ENCODE measurements around the gene ADTRP.

ADTRP gene

DNA sequence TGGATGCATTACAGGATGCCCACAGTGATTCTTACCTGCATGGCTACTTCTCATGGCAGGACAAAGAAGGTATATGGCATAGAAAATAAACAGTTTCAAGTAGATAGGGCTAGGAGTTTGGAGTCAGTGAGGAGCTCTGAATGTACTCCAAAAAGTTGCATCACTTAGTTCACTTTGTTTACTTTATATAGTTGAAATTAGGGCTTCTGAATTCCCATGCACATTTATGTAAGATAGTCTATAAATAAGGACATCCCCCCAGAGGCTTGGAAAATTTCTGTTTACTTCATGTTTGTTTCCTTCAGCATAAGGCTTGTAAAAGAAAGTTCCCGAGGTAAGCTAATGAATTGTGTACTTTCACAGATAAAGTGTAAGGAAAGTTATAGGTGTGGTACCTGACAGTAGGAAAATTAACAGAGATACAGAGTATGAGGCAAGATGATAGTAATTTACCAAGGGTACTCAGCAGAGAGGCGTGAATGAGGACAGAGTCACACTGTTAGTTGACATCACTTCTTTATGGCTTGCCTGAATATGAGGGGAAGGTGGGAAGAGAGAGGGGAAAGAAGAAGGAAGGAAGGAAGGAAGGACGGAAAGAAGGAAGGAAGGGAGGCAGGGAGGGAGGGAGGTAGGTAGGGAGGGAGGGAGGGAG, 51.1 kb downstream of the ADTRP start:
- no peak for DNase-seq (ENCODE audit: low read depth, low spot score)

DNA sequence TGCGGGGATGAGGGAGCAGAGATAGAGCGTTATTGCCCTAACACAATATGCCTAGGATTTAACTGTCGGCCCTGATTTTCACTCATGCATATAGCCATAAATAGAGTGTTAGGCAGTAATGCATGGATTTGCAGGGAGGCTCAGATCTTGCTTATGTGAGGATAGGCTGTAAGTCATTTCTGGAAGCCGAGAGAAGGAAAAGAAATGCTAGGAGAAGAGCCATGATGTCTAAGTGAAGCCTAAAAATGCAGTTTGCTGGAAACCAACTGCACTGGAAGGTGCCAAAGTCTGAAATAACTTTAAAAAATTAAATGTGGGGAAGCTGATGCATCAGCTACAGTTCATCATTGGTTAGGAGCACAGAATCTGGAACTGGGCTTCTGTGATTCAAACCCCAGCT, 54.3 kb downstream of the ADTRP start:
- no peak for DNase-seq (ENCODE audit: low read depth, low spot score)

DNA sequence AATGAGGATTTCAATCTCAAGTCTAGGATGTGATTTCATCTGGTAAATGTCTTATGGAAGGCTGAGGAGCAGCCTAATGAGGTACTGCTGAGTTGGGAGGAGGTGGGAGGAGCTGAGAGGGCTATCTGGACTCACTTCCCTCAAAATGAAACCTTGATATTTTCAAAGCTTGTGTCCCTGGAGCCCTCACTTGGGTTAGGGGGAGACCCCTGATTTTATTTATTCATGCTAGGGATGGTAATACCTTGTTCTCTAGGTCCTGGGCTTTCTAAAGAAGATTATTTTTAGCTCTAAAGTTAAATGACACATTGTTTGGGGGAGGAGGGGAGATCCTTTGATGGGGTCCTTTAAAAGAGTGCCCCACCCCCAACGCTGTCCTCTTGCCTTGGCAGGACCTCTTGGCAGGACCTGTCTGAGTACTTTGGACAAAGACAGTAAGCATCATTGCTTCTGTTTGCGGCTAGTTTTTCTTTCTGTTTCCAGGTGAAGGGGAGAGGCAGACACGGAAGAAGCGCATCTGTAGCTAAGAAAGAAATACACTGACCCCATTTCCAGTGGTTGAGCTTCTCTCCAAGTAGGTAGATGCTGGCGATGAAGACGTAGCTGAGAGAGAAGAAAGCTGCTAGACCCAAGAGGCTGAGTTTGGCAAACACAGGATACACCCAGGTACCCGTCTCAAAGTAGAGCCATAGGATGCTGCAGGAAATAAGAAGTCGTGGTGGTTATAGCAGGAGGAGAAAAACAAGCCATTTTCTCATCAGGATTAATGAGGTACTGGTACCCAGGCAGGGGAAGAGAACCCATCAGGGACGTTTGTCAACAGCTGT, 55.6 kb downstream of the ADTRP start:
- DNase-seq (ENCODE audit: low read depth, low spot score): no peak

DNA sequence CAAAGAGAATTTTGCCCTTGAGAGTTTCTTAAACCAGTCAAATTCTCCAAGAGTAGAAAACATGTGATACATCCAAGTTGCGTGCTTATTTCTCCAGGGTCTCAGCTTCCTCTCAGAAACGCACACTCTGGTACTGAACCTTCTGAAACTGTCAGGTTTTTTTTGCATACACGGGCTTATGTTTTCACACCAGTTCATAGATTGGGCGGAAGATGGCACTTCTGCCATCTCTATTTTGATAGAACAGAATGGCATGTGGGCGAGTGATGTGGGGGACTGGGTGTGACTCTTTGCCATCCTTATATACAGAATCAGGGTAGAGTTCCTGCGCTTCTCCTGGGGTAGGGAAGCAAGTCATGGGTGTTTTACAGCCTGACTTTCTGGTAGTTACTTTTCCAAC, 56.4 kb downstream of the ADTRP start:
- DNase-seq (ENCODE audit: low read depth, low spot score): no peak

DNA sequence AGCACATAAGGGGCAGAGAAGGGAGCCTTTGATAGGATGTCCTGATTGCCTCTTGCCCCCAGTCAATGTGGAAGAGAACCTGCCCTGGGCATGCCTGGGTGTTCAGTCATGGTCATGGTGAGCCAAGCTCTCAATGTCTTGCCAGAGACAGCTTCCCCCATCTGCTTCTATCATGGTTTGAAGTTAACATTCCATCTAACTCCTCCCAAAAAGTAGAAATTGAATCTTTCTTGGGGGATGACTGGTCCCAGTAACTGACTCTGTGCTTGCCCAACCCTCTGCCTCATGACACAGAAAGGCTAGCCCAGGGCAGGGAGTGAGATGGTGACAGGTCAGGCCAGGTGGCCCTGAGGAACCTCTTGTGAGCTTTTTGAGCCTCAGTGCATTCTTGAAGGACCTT, 60.1 kb downstream of the ADTRP start:
- DNase-seq (ENCODE audit: low read depth, low spot score): no peak

DNA sequence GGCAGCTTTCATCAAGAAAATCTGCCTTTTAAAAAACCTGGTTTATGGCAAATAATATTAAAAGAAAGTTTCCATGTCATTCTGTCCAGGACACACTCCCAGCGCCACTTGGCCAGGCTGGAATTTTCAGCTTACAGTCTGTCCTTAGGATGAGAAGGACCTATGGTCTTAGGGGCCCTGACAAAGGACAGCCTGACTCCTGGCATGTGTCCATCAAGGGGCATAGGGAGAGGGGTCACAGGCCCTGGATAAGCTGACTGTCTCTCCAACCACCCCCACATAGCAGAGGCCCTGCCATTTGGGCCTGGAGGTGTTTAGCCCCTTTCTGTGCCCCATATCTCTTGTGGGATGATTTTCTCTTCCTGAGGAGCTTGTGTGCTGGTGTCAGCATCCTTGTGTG, 60.6 kb downstream of the ADTRP start:
- DNase-seq (ENCODE audit: low read depth, low spot score): no peak

DNA sequence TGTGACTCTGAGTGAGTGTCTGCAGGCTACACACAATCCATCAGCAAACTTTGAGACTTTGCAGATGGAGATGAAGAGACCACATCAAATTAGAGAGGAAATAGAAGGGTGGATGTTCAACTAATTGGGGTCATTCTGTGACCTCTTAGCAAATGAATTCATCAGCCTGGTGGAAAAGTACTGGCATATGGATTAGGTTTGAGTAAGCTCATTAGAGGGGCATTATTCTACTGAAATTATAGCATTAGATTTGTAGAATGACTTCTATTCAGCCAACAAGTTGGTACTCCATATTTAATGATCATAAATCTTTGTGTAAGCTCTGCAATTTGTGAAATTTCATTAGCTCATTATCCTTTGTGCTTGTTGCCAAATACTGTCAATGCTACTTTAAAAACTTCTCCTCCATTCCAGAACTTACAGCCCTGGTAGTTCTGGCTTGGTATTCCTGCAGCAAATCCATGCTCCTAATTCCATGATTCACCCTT, 63.8 kb downstream of the ADTRP start:
- DNase-seq (ENCODE audit: low read depth, low spot score): no peak

DNA sequence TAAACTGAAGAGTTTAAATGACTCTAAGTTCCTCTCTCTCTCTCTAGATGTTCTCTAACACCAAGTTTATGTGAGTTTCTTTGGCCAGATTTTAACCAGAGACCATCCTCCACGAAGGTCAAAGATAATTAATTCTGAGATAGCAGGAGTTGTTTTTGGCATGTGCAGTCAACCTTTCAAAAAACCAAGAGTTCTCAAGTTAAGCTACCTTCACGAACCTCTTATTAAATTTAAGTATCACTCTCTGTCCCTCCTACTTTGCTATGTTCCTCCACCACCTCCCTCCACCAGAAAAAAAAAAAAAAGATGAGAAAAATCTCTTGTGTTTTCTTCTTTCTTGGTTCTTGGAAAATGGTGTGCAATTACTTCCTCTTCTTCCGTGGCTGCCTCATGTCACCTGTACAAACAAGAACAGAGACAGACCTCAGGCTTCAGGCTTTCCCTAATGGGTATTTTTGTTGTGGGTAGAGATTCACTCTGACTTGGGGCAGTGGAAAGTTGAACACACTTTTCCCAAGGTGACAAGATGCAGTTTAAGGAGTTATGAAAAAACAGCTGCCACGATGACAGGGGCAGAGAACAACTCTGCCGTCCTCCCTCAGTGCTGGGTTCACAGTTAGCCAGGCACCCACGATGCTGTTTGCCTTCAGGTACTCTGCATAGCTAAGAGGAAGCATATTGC, 64.3 kb downstream of the ADTRP start:
- no peak for DNase-seq (ENCODE audit: low read depth, low spot score)

DNA sequence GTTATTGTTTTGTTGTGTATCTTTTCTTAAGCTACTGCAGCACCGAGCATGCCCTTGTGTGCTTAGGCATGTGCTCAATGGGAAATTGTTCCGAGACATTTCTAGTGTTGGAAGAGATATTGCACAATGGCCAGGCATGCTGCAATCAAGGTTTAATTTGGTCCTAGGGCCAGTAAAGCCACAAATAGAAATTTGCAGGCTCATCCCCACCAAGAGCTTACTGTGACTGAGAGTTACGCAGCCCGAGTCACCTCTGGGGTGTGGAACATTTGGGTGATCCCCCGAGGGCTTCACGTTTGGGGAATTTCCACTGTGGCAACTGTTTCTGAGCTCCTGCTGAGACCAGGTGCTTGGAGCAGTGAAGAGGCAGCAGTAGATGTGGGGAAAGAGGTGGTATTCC, 65.8 kb downstream of the ADTRP start:
- no peak for DNase-seq (ENCODE audit: low read depth, low spot score)

DNA sequence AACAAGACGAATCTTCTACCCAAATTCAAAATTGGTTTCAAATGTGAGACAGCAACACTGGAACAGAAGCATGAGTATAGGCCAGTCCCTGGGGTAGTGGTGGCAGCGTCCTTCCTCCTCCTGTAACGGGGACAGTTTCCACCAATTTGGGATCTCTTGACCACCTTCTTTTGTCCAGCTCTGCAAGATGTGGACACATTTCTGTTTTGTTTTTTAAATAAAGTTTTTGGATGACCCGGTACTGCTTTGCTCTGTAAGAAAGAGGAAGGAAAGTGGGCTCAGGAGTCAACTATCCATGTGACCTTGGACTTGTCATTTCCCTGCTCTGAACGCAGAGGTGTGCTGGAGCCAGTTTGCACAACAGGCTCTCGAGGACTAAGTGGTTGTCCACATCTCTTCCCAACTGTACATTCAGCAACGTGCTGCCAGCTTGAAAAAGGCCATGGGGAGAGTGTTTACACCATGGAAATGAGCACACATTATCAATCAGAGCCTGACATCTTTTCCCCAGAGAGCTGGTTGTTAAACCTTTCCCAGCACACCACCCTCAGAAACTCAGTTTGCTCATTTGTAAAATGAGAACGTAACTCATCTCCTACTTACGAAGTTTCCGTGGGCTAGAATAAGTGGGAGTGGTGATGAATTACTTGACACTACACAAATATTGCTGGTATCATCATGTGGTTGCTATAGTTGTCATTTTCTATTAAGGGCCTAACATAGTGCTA, 66.5 kb downstream of the ADTRP start:
- no peak for DNase-seq (ENCODE audit: low read depth, low spot score)

DNA sequence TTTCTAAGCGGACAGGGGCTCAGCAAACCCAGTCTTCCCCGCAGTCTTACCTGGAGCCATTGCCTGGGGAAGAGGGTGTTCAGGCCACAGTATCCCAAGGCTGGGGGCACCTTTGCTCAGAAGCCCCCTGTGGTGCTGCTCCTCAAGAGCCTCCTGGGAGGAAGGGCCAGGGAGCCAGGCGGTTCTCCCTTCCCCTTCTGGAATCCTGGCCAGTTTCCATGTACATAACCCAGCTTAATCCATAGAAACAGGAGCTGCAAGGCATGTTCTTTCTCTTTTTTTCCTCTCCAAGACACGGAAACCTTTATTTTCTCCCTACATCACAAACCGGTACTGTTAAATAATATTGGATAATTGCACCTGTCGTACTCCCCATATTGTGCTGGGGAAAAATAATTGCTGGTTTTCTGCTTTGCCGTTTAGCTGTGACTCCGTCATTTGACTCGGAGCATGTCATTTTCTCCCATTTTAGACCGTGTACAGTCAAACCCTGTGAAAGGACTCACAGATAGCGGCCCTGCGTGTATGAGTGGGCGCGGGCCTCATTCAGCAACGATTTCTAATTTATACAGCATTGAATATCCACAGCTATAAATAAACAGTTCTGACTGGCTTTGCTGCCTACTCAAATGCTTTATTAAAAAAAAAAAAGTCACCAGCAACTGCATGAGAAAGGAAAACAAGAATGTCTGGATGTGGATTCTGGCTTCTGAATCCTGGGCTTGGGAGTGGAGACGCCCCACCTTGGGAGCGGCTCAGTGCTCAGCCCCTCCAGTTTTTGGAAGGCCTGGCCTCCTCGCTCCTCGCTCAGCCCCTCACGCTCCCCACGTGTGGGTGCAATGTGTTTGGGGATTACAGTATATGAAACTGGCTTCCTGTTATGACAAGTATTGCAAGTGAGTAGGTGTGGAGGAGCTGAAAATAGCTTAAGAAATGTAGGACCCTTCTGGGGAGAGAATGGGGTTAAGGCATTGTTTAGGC, 67.3 kb downstream of the ADTRP start:
- DNase-seq (ENCODE audit: low read depth, low spot score): no peak

DNA sequence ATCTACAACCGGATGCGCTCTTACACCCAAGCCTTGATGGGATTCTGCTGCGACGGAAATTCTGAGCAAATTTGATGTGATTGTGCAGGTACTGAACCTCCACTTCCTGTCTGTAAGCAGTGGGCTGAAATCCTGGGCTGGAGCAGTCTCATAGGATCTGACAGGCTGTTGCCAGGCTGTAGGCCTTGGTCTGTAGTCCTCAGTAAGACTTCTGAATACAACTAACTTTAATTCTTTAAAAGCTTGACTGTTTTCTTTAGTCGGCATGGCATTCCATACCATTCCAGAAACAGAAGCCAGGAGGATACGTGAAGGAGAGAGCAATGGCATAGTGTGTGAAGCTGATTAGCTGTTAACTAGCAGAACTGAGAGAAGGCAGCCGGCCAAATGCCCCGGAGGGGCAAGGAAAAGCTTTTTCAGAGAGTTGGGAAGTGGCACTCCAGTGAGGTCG, 68.3 kb downstream of the ADTRP start:
- DNase-seq (ENCODE audit: low read depth, low spot score): no peak

DNA sequence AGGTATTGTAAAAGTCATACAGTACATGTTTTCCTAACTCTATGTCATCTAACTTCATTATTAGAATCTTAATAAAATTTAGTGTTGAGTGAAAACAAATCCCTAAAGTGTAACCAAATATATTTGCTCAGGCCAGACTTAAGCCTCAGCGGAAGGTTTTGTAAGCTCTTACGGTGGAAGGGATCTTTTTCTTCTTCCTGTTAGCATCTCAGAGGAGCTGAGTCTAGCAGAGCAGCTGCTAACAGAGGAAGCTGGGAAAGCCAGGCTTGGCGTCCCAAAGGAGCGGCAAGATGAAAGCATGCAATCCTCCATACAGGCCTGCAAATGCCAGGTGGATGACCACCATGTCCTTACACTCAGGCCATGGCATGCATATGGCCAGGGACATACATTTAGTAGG, 72.4 kb downstream of the ADTRP start:
- DNase-seq (ENCODE audit: low read depth, low spot score): no peak

DNA sequence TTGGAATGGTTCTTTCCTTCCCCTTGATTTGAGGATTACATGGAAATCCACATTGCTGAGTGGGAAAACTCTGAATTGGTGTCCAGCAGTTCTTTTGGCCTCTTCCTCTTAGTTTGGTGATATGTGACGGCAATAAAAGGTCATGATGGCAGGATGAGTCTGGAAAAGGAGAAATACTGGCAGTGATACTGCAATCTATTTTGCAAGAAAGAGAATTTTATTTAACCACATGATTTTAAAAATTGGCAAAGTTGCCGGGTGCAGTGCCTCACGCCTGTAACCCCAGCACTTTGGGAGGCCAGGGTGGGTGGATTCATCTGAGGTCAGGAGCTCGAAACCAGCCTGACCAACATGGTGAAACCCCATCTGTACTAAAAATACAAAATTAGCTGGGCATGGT, 73.1 kb downstream of the ADTRP start:
- no peak for DNase-seq (ENCODE audit: low read depth, low spot score)

DNA sequence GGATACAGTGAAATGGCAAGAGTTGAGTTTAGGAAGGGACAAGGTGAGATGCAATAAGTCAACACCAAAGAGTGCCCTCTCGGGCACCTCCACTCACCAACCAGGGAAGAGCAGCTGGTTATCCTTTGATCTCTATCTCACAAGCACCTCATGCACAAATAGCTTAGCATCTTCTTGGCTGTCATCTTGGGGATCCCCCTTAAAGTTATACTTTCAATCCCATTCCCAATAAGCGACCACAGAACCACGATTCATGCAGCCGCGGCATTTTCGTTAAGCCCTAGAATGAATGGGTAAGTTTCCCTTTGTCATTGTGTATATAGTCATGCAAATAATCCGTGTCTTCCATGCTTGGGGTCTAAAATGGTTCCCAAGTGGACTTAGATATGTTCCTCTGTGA, 73.5 kb downstream of the ADTRP start:
- DNase-seq (ENCODE audit: low read depth, low spot score): no peak

DNA sequence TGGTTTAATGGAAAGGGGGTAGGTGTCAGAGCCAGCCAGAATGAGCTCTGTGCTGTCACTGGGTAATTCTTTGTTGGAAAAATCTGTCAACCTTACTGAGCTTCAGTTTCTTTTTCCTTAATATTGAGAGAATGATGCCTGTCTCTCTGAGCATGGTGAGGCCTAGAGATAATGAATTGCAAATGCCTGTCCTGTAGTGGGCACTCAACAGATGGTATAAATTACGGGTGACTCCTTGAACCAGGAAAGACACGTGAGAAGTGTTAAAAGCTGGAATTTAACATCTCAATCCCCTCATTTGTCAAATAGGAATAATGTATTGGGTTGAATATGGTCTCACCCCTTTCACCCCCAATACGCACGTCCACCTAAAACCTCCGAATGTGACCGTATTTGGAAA, 74.9 kb downstream of the ADTRP start:
- DNase-seq (ENCODE audit: low read depth, low spot score): no peak

DNA sequence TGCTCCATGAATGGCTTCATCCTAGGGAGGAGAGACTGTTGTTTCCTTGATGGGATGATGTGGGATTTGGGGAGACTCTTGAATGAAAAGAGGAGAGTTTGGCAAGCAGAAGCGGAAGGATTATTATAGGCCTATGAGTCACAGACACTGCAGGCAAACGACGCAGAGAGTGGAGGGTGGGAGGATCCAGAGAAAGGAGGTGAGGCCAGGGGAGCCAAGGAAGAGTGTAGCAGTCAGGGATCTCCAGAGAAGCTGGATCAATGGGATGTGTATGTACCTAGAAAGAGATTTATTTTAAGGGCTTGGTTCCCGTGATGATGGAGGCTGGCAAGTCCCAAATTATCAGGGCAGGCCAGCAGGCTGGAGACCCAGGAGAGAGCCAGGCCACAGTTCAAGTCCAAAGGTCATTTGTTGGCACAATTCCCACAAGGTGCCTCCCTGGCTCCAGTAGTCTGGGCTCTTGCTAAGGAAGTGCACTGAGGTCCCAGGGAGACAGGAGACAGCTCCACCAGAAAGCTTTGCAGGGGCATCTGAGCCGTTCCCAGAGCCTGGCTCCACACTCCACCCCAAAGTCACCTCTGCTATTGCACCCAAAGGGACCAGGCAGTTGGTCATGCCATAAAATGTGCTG, 76.0 kb downstream of the ADTRP start:
- DNase-seq (ENCODE audit: low read depth, low spot score): no peak

DNA sequence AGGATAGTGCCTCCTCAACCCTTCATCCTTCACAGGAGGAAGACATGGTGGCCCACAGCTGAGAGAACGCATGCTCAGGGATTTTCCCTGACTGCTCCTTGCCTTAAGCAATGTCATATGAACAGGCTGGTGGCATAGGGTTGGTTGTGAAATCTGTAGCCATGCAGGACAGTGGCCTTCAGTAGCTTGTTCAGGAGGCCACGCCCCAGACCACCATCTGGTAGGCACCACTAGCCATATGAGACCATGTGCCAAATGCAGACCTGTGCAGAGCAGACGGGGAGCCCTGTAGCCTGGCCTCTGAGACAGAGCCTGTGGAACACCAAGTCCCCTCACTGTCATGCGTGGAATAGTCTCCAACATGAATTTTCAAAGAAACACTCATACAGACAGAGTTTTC, 76.5 kb downstream of the ADTRP start:
- DNase-seq (ENCODE audit: low read depth, low spot score): no peak

DNA sequence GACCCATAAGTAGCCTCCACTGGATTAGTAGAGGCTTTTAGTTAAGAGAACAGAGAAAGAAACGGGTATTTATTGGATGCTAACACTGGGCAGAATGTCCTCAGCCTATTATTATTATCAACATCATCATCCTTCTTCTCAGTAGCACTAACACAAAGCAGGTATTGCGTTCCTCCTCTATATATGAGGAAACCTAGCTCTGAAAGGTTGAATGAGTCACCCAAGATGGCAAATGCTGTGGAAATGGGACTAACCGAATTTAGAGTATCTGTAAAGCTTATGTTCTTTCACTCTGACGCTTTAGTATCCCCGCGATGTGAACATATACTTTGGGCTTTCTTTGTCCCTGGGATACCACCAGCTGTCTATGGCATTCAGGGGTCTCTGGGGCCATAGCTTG, 77.0 kb downstream of the ADTRP start:
- no peak for DNase-seq (ENCODE audit: low read depth, low spot score)

DNA sequence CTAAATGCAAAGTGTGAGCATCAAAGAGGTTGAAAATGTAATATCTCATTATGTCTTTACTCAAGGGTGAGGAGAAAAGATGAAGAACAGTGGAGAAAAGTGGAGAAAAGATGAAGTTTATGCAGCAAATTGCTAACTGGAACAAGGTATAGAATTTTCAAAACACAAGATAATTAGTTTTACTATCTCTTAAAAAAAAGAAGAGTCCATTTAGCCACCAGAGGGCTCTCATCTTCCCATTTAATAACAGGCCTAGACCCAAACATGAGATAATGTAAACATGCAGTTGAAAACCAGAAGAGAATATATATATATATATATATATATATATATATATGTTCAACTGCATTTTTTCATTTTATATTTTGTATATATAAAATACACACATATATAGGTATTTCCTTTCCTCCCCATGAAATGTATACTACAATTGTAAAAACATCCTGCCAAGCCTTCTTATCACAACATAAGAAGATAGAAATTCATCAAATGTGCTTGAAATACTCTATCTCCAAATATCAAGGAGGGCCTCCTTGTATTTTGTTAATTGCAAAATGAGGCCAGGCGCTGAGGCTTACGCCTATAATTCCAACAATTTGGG, 78.4 kb downstream of the ADTRP start:
- DNase-seq (ENCODE audit: low read depth, low spot score): no peak
